OCI-M2 (cell line): ENCODE results near the gene ERMN.
"Not testable (repeated sequence)": the region's sequence is repeated elsewhere in the genome, so short reads cannot be mapped to it uniquely, and the experiment has no call there.

Experiments
- DNase-seq: peaks from one replicate; lab custom pipeline; 2025; ENCODE audit not compliant: unreplicated experiment; lab: John Stamatoyannopoulos, UW

The ERMN gene

GRCh38 chr2:157301307-157301706 lies 24.3 kb downstream of the ERMN start:
- DNase-seq: no peak

- no peak for DNase-seq
Measured at GRCh38 chr2:157296958-157297357, 28.7 kb downstream of the ERMN start.

GRCh38 chr2:157296490-157296889 lies 29.1 kb downstream of the ERMN start:
- no peak for DNase-seq

- no peak for DNase-seq
Measured at GRCh38 chr2:157292853-157293252, 32.8 kb downstream of the ERMN start.

- no peak for DNase-seq
Measured at GRCh38 chr2:157291018-157291417, 34.6 kb downstream of the ERMN start.

- no peak for DNase-seq
Measured at GRCh38 chr2:157290525-157290924, 35.1 kb downstream of the ERMN start.

GRCh38 chr2:157287160-157287559 lies 38.5 kb downstream of the ERMN start:
- no peak for DNase-seq

GRCh38 chr2:157283468-157283867 lies 42.2 kb downstream of the ERMN start:
- DNase-seq: no peak

GRCh38 chr2:157281316-157281715 lies 44.3 kb downstream of the ERMN start:
- no peak for DNase-seq

- DNase-seq: not testable (repeated sequence)
Measured at GRCh38 chr2:157279311-157279710, 46.3 kb downstream of the ERMN start.

- no peak for DNase-seq
Measured at GRCh38 chr2:157271590-157272203, 53.9 kb downstream of the ERMN start.

GRCh38 chr2:157269922-157270321 lies 55.7 kb downstream of the ERMN start:
- DNase-seq: no peak

- no peak for DNase-seq
Measured at GRCh38 chr2:157269060-157269459, 56.6 kb downstream of the ERMN start.
